ENCODE data around the gene CCT3. TPM values are rescaled to one million over a fixed set of nuclear protein-coding genes. Genes with fewer than 3 reads are reported as not detected.

Gene CCT3
- total and polyA plus RNA-seq, 10 donors = 73.7 to 129 (median 105) TPM

DNA sequence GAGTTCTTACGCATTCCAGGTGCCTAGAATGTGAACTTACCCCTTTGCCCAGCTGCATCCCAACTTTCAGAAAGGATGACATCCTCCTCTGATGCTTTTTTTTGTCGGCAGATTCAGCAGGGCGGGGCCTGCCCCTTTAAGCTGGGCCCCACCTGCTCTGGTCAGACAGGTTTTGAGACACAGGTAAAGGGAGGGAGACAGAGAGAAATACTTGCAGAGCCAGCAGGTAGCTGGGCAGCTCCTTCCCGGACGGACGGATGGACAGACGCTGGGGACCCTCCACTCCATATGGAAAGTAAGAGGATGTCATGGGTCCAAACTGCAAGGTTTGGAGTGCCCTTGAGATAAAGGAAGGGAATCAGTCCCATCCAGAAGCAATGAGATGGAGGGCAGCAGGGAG lies 54.0 kb downstream of the CCT3 start, which contains the start of gene TMEM79:
TMEM79 (plus strand) TSS at position 214 of the 400 bp plus-strand sequence. CDS start 902 bp downstream, outside the sequence.
- H3K4me1 ChIP-seq = peaks cover 14 to 58% (median 41%) of the 10 kb centered on the region in 6 donors
- 93 to 97% (median 96%) methylated on average over 7 of the region's 7 CpGs for WGBS, 5 donors
- intact Hi-C loops (cut with DNase I; ENCODE audit: low total_unique reads) = no loop called here
- peak within 1 kb of the TSS; percentile 62 to 87 (median 72) for H3K4me3 ChIP-seq
- H3K9me3 ChIP-seq = no peaks in the 10 kb centered on the region
- peaks cover 0 to 52% (median 21%) of the 10 kb centered on the region in 6 donors for H3K36me3 ChIP-seq
- TF ChIP-seq POLR2AphosphoS5 (IDR thresholded peaks at IDR 0.05) (no peak), POLR2A (IDR thresholded peaks at IDR 0.05) (no peak)
- TF ChIP-seq, protein P1, sequence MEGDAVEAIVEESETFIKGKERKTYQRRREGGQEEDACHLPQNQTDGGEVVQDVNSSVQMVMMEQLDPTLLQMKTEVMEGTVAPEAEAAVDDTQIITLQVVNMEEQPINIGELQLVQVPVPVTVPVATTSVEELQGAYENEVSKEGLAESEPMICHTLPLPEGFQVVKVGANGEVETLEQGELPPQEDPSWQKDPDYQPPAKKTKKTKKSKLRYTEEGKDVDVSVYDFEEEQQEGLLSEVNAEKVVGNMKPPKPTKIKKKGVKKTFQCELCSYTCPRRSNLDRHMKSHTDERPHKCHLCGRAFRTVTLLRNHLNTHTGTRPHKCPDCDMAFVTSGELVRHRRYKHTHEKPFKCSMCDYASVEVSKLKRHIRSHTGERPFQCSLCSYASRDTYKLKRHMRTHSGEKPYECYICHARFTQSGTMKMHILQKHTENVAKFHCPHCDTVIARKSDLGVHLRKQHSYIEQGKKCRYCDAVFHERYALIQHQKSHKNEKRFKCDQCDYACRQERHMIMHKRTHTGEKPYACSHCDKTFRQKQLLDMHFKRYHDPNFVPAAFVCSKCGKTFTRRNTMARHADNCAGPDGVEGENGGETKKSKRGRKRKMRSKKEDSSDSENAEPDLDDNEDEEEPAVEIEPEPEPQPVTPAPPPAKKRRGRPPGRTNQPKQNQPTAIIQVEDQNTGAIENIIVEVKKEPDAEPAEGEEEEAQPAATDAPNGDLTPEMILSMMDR (IDR thresholded peaks at IDR 0.05 in 8 of 11, conservative IDR thresholded peaks at IDR 0.05 in 3 of 11) = no peak
- peak; percentile 9 for DNase-seq
- H3K27ac ChIP-seq = peak within 1 kb of the TSS; percentile 90 to 97 (median 94)
- H3K27me3 ChIP-seq (replicated peaks in 1 of 7) = no peaks in the 10 kb centered on the region

DNA sequence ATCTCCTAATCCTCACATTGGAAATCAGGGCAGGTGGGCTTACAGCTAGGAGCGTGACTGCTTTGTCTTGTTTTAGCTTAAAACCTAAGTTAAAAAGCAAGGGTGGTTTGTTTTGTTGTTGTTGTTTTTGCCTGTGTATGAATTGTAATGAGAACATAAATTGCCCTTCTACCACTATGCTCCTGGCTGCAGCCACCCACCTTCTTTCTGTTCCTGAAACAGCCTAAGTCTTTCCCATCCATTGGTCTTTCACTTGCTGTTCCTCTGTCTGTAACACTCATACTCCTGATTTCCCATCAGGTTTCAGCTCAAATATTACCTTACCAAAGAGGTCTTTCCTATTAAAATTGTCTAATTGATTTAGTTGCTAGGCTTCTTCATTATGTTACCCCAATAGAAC lies 54.6 kb downstream of the CCT3 start:
- Histone ChIP-seq H3K27ac (peak overlapping the region in 4 of 8 donors; percentile 90 to 97 (median 94)), H3K36me3 (peaks cover 0 to 52% (median 23%) of the 10 kb centered on the region in 6 donors), H3K4me3 (peak overlapping the region in 7 of 8 donors; percentile 62 to 87 (median 69)), H3K9me3 (no peaks in the 10 kb centered on the region), H3K27me3 (replicated peaks in 1 of 7) (no peaks in the 10 kb centered on the region), H3K4me1 (peaks cover 14 to 61% (median 41%) of the 10 kb centered on the region in 6 donors)
- no peak for TF ChIP-seq POLR2A (IDR thresholded peaks at IDR 0.05)
- TF ChIP-seq POLR2AphosphoS5 (IDR thresholded peaks at IDR 0.05) = no peak
- TF ChIP-seq, protein P1 (IDR thresholded peaks at IDR 0.05 in 8 of 11, conservative IDR thresholded peaks at IDR 0.05 in 3 of 11) = no peak
- DNase-seq = no peak
- intact Hi-C loops (cut with DNase I; ENCODE audit: low total_unique reads) = no loop called here
- 73 to 94% (median 86%) methylated on average over 1 of the region's 1 CpG for WGBS, 5 donors

DNA sequence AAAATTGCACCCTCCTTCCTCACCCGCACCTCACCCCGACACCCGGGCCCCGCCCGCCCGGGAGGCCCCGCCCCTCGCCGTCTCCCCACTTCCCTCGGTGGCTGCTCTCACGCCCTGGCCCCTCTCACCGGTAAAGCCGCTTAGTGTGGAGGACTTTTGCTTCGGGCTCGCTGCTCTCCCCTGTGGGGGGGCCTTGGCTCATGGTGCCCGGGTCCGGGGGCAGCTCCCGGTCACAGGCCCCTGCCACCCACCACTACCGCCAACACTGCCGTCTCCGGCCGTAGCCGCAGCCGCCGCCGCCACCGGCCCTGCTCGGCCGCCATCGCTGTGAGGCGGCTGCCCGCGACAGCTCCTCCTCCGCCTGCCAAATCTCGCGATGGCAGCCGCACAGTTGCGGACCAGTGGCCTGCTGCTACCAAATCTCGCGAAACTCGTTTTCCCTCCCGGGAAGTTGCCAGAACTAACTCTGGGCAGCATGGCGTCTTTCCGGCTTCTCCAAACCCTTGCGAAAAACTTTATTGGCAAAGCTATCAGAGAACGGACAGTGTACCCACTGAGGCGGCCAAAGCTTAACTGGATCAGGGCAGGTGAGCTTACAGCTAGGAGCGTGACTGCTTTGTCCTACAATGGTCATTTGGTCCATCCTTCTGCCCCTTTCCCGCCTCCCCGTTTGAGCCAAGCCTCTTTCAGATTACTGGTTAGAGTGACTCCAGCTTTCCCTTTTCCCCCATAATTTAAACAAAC lies 55.4 kb downstream of the CCT3 start, which contains the start of gene SMG5:
SMG5 (minus strand) TSS at position 347 of the 744 bp plus-strand sequence; CDS start at position 202, 145 bp downstream.
- WGBS, 5 donors = 0 to 1% (median 1%) methylated on average over 23 to 50 of the region's 50 CpGs
- H3K4me1 ChIP-seq = peaks cover 14 to 68% (median 41%) of the 10 kb centered on the region in 6 donors
- no peaks in the 10 kb centered on the region for H3K9me3 ChIP-seq
- DNase-seq = peak; percentile 98
- H3K4me3 ChIP-seq = peak within 1 kb of the TSS; percentile 62 to 87 (median 72)
- peak within 1 kb of the TSS; percentile 90 to 97 (median 94) for H3K27ac ChIP-seq
- peaks cover 0 to 52% (median 29%) of the 10 kb centered on the region in 6 donors for H3K36me3 ChIP-seq
- no peaks in the 10 kb centered on the region for H3K27me3 ChIP-seq (replicated peaks in 1 of 7)
- intact Hi-C loops (cut with DNase I; ENCODE audit: low total_unique reads) = no loop called here
- TF ChIP-seq POLR2AphosphoS5 (IDR thresholded peaks at IDR 0.05) (peak; percentile 96 to 98 (median 97)), POLR2A (IDR thresholded peaks at IDR 0.05) (peak in 2 of 3 donors; percentile 81 to 83)
- TF ChIP-seq, protein P1 (IDR thresholded peaks at IDR 0.05 in 8 of 11, conservative IDR thresholded peaks at IDR 0.05 in 3 of 11) = peak in 4 of 11 experiments; percentile 46 to 65 (median 51)
